ENCODE measurements around the gene B4GALT5.

Gene B4GALT5

DNA sequence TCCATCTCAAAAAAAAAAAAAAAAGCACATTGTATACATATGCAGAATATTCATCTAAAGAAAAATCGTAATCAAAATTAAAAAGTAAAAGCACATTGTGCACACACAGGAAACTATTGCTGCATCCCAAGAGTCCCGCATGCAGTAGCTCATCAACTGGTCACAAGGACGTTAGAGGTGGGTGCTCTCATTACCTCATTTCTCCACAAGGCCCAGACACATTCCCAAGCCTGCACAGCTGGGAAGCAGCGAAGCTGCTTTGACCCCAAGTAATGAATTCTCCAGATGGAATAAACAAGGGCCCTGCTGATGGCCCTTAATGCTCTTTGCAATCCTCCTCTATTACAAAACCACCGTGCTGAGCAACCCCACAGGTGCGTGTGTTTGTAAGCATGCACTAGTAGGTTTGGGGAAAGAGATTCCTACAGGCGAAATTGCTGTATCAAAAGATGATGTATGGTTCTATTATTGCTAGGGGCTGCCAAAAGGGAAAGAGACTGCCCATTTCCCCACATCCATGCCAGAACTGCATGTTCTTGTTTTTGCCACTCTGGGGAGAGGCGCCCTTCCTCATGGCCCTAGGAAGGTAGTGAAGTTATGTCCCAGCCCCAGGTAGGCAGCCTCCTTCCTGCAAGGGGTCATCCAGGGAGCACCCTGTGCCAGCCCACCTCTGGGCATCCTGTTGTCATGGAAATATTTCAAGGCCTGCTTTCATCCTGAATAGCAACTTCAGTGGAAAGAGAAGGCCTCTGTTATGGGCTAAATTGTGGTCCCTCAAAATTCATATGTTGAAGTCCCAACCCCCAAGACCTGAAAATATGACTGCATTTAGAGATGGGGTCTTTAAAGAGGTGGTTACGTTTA, 111.1 kb downstream of the B4GALT5 start:
- DNase-seq: no peak

DNA sequence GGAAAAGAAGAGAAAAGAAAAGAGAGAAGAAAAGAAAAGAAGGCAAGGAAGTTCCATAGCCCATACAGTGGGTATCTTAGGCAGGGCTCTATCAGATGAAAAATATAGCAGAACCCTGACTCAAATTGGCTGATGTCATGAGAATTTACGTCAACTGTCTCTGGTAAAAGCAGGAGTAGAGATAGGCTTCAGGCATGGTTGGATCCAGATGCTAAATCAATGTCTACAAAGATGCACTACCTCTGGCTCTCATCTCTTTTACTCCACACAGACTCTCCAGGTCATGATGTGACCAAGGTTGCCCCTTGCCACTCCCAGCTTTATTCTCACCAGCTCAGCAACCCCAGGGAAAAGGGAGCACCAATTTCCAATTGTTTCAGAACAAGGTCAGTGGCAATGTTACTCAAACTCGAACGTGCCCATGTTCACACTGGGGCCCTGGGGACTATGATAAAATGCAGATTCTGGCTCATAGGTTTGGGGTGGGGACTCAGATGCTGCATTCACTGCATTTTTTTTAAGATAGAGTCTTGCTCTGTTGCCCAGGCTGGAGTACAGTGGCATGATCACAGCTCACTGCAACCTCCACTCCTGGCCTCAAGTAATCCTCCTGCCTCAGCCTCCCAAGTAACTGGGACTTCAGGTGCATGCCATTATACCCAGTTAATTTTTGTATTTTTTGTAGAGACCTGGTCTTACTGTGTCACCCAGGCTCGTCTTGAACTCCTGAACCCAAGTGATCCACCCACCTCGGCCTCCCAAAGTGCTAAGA, 112.3 kb downstream of the B4GALT5 start:
- DNase-seq: no peak

- DNase-seq: no peak
Observed at GRCh38 chr20:49599746-49600113, 113.9 kb downstream of the B4GALT5 start.

DNA sequence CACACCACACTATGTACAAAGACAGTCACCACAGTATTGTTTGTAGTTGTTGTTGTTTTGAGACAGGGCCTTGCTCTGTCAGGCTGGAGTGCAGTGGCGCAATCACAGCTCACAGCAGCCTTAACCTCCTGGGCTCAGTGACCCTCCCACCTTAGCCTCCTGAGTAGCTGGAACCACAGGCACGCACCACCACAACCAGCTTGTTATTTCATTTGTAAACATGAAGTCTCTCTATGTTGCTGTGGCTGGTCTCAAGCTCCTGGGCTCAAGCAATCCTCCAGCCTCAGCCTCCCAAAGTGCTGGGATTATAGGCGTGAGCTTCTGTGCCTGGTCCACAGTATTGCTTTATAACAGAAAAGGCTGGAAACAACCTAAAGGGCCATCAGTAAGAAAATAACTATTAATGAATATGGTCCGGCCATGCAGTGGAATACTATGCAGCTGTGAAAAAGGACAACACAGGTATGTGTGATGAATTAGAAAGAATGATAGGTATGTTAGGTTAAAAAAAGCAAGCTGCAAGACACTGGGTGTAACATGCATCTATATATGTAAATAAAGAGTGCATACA, 115.8 kb downstream of the B4GALT5 start:
- DNase-seq: no peak

GRCh38 chr20:49595811-49596561, 117.7 kb downstream of the B4GALT5 start:
- DNase-seq: no peak

- DNase-seq: no peak
Observed at GRCh38 chr20:49595346-49595745, 118.3 kb downstream of the B4GALT5 start.

- no peak for DNase-seq
Observed at GRCh38 chr20:49594931-49595315, 118.8 kb downstream of the B4GALT5 start.

GRCh38 chr20:49594143-49594930, 119.3 kb downstream of the B4GALT5 start:
- no peak for DNase-seq

DNA sequence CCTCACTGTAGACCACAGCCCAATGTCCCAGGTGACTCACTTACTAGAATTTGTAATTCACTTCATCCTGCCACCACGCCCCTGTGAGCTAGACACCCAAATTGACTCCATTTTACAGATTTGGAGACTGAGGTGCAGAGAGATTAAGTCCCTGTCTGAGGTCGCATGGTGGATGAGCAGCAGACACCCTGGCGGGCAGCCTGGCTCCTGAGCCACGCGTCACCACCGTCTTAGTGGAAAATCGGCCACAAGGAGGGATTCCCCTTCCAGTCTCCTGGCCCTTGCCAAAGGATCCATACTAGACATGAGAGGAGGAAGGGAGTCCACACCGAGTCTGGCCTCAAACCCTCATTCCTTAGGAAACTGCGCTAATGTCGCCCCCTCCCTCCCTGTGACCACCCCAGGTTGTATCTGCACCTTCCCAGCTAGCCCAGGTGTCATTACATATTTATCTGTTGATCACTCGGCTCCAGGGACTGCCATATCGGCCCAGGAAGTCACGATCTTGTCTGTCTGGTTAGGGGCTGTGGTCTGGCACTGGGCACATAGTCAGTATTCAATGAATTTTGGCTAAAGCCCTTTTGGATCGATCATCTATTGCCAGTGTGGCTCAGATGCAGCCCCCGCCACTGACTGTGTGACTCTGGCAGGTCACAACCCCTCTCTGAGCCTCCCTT, 120.1 kb downstream of the B4GALT5 start:
- no peak for DNase-seq

DNA sequence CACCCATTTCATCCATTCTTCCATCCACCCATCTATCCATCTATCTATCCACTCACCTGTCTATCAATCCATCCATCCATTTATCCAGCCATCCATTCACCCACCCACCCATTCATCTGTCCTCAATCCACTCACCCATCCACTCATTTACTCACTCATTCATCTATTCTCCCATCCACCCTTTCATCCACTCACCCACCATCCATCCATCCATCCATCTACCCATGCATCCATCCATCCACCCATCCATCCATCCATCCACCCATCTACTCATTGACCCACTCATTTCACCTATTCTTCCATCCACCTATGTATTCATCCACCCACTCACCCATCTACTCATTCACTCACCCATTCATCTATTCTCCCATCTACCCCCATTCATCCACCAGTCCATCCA, 121.6 kb downstream of the B4GALT5 start:
- no peak for DNase-seq

- DNase-seq: no peak
Observed at GRCh38 chr20:49591217-49591865, 122.3 kb downstream of the B4GALT5 start.

- no peak for DNase-seq
Observed at GRCh38 chr20:49590163-49591017, 123.3 kb downstream of the B4GALT5 start.

GRCh38 chr20:49589747-49590146, 123.9 kb downstream of the B4GALT5 start:
- no peak for DNase-seq

- no peak for DNase-seq
Observed at GRCh38 chr20:49587111-49587570, 126.5 kb downstream of the B4GALT5 start.

- no peak for DNase-seq
Observed at GRCh38 chr20:49585585-49586245, 128.0 kb downstream of the B4GALT5 start.

DNA sequence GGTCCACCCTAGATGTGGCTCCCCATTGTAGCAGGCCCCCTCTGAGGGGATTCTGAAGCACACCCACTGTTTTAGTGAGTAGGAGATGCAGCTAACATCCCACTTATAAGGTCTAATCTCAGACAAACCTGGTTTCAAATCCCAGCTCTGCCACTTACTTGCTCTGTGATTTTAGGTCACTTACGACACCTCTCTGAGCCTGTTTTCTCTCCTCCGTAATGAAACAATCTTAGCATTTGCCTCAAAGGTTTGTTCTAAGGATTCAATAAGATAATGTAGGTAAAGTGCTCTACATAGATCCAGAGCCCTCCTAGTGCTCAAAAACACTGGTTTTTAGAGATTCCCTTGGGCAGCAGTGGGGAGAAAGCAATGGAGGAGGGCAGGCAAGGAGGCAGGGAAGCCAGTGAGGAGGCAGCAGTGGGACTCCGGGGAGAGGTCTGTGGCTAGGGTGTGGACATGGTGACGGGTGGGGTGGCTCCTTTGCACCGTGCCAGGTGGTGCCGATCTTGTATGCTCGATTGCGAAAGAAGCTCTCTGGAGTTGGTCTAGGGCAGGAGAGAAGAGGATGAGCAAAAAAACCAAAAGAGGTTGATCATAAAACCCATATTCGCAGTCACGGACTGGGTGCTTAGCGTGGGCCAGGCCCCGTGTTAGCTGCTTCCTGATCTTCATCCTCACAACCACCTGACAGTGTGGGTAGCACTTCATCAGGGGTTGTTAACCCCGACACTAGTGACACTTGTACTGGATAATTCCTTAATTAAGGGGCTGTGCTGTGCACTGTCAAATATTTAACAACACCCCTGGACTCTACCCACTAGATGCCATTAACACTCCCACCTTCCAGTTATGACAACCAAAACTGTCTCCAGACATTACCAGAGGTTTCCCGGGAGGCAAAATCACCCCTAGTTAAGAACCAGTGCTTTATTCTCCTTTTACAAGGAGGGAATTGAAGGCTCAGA, 129.0 kb downstream of the B4GALT5 start:
- DNase-seq: no peak

- DNase-seq: no peak
Observed at GRCh38 chr20:49583669-49584417, 129.8 kb downstream of the B4GALT5 start.

DNA sequence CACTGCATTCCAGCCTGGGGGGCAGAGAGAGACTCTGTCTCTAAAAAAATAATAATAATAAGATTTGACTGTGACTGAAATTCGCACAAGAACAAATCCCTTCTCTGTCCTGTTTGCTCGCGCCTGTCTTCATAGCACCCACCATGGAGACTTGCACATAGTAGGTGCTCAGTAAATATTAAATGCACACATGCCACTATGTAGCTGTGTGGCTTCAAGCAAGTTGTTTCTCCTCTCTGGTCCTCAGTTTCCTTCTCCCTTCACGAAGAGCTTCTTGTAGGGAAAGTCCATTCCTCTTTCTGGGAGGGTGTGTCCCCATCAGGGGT, 130.4 kb downstream of the B4GALT5 start:
- DNase-seq: no peak
